Smooth muscle cell (in vitro differentiated cells): ENCODE measurements around the gene HAPLN2. TPM values are rescaled to one million over a fixed set of nuclear protein-coding genes. Genes with fewer than 3 reads are reported as not detected.

Experiments
- DNase-seq: peaks from one replicate; lab custom pipeline; 2025; ENCODE audit not compliant: unreplicated experiment; lab: John Stamatoyannopoulos, UW
- H2AFZ ChIP-seq: fragments of 200-600 bp; sonication (generic); 2 replicates; pipeline ENCODE4 v1.6.0; 2016; ENCODE audit warnings: antibody characterized with exemption, low read depth, mild to moderate bottlenecking
- H3F3A ChIP-seq: fragments of 200-600 bp; sonication (generic); 2 replicates; pipeline ENCODE4 v1.6.0; 2017; ENCODE audit warnings: antibody characterized with exemption, low read depth
- H3K27ac ChIP-seq: fragments of 200-600 bp; sonication (generic); 2 replicates; pipeline ENCODE4 v1.5.1; 2016; ENCODE audit warnings: low read depth, mild to moderate bottlenecking
- H3K27me3 ChIP-seq: fragments of 200-600 bp; sonication (generic); 2 replicates; pipeline ENCODE4 v1.6.1; 2016; ENCODE audit warnings: low read depth, mild to moderate bottlenecking
- H3K36me3 ChIP-seq: fragments of 200-600 bp; sonication (generic); 2 replicates; pipeline ENCODE4 v1.5.1; 2016; ENCODE audit warnings: low read depth
- H3K4me1 ChIP-seq: fragments of 200-600 bp; sonication (generic); 2 replicates; pipeline ENCODE4 v1.5.1; 2016; ENCODE audit warnings: low read depth
- H3K4me2 ChIP-seq: fragments of 200-600 bp; sonication (generic); 2 replicates; pipeline ENCODE4 v1.6.0; 2016; ENCODE audit warnings: mild to moderate bottlenecking
- H3K4me3 ChIP-seq: fragments of 200-600 bp; sonication (generic); 2 replicates; pipeline ENCODE4 v1.5.1; 2016; ENCODE audit warnings: mild to moderate bottlenecking
- H3K79me2 ChIP-seq: fragments of 200-600 bp; sonication (generic); 2 replicates; pipeline ENCODE4 v1.6.0; 2016; ENCODE audit warnings: low read depth, mild to moderate bottlenecking
- H3K9ac ChIP-seq: fragments of 200-600 bp; sonication (generic); 2 replicates; pipeline ENCODE4 v1.6.0; 2016; ENCODE audit warnings: low read depth
- H3K9me3 ChIP-seq: fragments of 200-600 bp; sonication (generic); replicated peaks from 2 replicates; pipeline ENCODE4 v1.5.1; 2016; ENCODE audit warnings: low read depth
- H4K20me1 ChIP-seq: fragments of 200-600 bp; sonication (generic); 2 replicates; pipeline ENCODE4 v1.6.0; 2016; ENCODE audit warnings: low read depth
- CTCF ChIP-seq: fragments of 200-600 bp; sonication (generic); IDR thresholded peaks from 2 replicates; pipeline ENCODE4 v1.5.1; 2017; ENCODE audit warnings: borderline replicate concordance, mild to moderate bottlenecking, antibody characterized with exemption; ENCODE audit not compliant: insufficient read depth, poor library complexity, severe bottlenecking
- WGBS: methylation state at CpG from one replicate; pipeline ENCODE4 v1.1.7; 2016; ENCODE audit warnings: low lambda C conversion rate; 5-methylcytosine and 5-hydroxymethylcytosine counted together
- polyA plus RNA-seq: library from polyadenylated mRNA; unstranded; fragments of >200 nt; fragmentation: Nextera tagmentation; extraction: Ambion mirVana; gene quantifications from 2 replicates; pipeline ENCODE4 v1.2.1, GENCODE V29; 2016
- total RNA-seq: library from RNA; depleted of rRNA; stranded (reverse); fragments of >200 nt; gene quantifications from 2 replicates; pipeline ENCODE4 v1.2.3, GENCODE V29; 2014

HAPLN2 gene
- total and polyA plus RNA-seq, 2 experiments from 2014 or later: 1.00 TPM; not detected in 1

DNA sequence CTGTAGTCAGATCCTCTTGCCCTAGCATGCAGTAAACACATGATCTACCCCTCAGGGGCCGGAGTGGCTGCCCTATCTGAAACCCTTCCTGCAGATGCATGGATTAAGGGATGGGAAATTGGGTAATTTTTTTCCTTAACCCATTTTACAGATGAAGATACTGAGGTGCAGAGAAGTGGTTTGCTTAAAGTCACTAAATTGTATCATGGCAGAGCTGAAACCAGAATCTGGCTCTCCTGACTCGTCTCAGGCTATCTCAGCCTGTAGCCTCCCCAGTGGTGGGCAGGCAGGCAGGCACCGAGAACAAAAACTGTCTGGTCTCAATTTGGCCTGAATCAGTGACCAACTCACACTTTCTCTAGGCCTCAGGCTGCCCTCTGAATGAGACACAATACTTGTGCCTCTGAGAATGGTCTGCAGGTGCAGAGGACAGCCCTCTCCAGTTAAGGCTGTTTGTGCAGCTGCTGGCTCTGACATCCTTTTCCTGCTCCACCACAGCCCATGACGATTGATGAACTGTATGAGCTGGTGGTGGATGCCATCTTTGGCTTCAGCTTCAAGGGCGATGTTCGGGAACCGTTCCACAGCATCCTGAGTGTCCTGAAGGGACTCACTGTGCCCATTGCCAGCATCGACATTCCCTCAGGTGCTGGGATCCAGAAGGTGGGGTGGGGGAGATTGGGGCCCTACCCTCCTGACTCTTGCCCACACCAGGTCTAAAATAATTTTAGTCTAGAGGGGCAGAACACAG lies 26.1 kb upstream of the HAPLN2 start:
- no peaks in the 10 kb centered on the region for H3K27me3 ChIP-seq
- H3K79me2 ChIP-seq: no peaks in the 10 kb centered on the region
- no peaks in the 10 kb centered on the region for H4K20me1 ChIP-seq
- H3K36me3 ChIP-seq: no peaks in the 10 kb centered on the region
- no peak overlapping the region for H3K4me3 ChIP-seq
- peaks cover 4% of the 10 kb centered on the region for H3F3A ChIP-seq
- H3K9me3 ChIP-seq: no peaks in the 10 kb centered on the region
- DNase-seq: no peak
- WGBS: 96% methylated on average over 8 of the region's 8 CpGs
- H2AFZ ChIP-seq: no peak overlapping the region
- H3K4me1 ChIP-seq: peaks cover 11% of the 10 kb centered on the region
- no peak overlapping the region for H3K9ac ChIP-seq
- no peak for TF ChIP-seq CTCF
- H3K27ac ChIP-seq: no peak overlapping the region
- H3K4me2 ChIP-seq: no peak overlapping the region

DNA sequence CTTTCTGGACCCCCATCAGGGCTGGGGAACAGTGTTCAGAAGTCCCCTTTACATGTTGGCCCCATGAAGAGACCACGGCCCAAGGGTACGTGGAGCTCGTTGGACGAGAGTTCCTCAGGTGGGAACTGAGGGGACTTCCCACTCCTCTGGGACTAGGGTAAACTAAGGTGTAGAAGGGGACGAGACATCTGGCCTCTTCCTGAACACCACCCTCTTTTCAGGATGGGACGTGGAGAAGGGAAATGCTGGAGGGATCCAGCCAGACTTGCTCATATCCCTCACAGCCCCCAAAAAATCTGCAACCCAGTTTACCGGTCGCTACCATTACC lies 25.6 kb upstream of the HAPLN2 start:
- Histone ChIP-seq H3F3A (peaks cover 4% of the 10 kb centered on the region), H2AFZ (no peak overlapping the region), H3K4me2 (no peak overlapping the region), H3K27me3 (no peaks in the 10 kb centered on the region), H3K4me3 (no peak overlapping the region), H3K4me1 (peaks cover 11% of the 10 kb centered on the region), H3K27ac (no peak overlapping the region), H3K36me3 (no peaks in the 10 kb centered on the region), H4K20me1 (no peaks in the 10 kb centered on the region), H3K79me2 (peaks cover 1% of the 10 kb centered on the region), H3K9ac (no peak overlapping the region), H3K9me3 (no peaks in the 10 kb centered on the region)
- no peak for TF ChIP-seq CTCF
- DNase-seq: no peak
- 89% methylated on average over 8 of the region's 8 CpGs for WGBS

GRCh38 chr1:156594190-156594589 lies 25.0 kb upstream of the HAPLN2 start:
- Histone ChIP-seq H2AFZ (no peak overlapping the region), H4K20me1 (no peaks in the 10 kb centered on the region), H3K27ac (no peak overlapping the region), H3K27me3 (no peaks in the 10 kb centered on the region), H3K9ac (no peak overlapping the region), H3K4me1 (peaks cover 11% of the 10 kb centered on the region), H3K36me3 (no peaks in the 10 kb centered on the region), H3F3A (peaks cover 4% of the 10 kb centered on the region), H3K4me2 (no peak overlapping the region), H3K4me3 (no peak overlapping the region), H3K9me3 (no peaks in the 10 kb centered on the region), H3K79me2 (peaks cover 5% of the 10 kb centered on the region)
- no peak for DNase-seq
- 94% methylated on average over 3 of the region's 3 CpGs for WGBS
- no peak for TF ChIP-seq CTCF

DNA sequence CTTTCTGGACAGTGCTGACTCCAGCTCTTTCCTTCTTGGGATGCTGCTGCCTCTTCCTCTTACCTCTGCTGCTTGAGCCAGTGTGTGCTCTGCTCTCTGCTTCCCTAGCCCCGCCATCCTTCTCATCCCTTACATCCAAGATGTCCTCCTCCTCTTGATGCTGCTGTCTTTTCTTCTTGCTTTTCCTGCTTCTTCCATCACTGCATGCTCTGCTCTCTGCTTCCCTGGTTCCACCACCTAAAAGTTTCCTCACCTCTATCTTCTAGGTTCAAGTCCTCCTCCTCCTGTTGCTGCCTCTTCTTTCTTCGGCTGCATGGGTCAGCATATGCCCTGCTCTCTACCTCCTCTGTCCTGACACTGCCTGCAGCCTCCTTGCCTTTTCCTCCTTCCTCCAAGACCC lies 24.2 kb upstream of the HAPLN2 start:
- Histone ChIP-seq H3K27me3 (no peaks in the 10 kb centered on the region), H3K9me3 (no peaks in the 10 kb centered on the region), H2AFZ (no peak overlapping the region), H3K4me1 (peaks cover 11% of the 10 kb centered on the region), H3K4me3 (no peak overlapping the region), H3K4me2 (no peak overlapping the region), H3K27ac (no peak overlapping the region), H4K20me1 (no peaks in the 10 kb centered on the region), H3K79me2 (peaks cover 12% of the 10 kb centered on the region), H3K36me3 (no peaks in the 10 kb centered on the region), H3F3A (peaks cover 4% of the 10 kb centered on the region), H3K9ac (no peak overlapping the region)
- 93% methylated on average over 2 of the region's 2 CpGs for WGBS
- TF ChIP-seq CTCF: no peak
- DNase-seq: no peak
